HTERT RPE-1 (cell line): ENCODE results near the gene RNF40.

Experiments
- in situ Hi-C: fragments of 300-500 bp; cut with MboI; formaldehyde crosslinking; loops from 4 replicates; pipeline ENCODE4 v1.14.3; 2020; ENCODE audit warnings: low sequenced_read_pairs

The RNF40 gene

GRCh38 chr16:30761928-30762902, at the start of gene RNF40, which contains the start of gene CFAP119:
Gene RNF40 (plus strand): TSS chr16:30762322. CDS start chr16:30762546, 224 bp downstream.
Gene CFAP119 (minus strand): TSS chr16:30762062. CDS start chr16:30761748, 314 bp downstream.
- in situ Hi-C loops: no loop called here

- in situ Hi-C loops: no loop called here
Observed at GRCh38 chr16:30715750-30716445, 46.2 kb upstream of the RNF40 start.

DNA sequence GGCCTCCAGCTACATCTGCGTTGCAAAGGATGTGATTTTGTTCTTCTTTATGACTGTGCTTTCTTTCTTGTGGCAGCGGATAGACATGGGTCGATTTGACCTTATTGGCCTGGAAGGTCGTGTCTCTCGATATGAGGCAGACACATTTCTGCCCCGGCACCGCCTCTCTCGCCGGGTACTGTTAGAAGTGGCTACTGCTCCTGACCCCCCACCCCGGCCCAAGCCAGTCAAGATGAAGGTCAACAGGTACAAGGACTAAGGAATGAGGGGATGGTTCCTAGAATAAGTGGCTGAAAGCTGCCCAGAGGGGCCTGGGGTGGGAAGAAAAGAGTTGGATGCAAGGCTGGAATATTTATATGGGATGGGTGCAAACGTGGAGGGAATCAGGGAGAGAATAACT, 42.0 kb upstream of the RNF40 start:
- in situ Hi-C loops: no loop called here

GRCh38 chr16:30720694-30721093, 41.4 kb upstream of the RNF40 start:
- in situ Hi-C loops: no loop called here

DNA sequence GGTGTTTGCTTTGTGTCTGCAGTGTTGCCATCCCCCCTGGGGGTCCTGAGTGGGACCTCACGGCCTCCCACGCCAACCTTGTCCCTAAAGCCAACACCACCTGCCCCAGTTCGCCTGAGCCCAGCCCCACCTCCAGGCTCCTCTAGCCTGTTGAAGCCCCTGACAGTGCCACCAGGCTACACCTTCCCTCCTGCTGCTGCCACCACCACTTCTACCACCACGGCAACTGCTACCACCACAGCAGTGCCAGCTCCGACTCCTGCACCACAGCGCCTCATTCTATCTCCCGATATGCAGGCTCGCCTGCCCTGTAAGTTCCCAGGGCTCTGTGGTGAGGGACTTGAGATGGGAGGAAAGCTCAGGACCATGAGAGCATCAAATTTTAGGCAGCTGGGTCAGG, 41.0 kb upstream of the RNF40 start:
- in situ Hi-C loops: no loop called here

DNA sequence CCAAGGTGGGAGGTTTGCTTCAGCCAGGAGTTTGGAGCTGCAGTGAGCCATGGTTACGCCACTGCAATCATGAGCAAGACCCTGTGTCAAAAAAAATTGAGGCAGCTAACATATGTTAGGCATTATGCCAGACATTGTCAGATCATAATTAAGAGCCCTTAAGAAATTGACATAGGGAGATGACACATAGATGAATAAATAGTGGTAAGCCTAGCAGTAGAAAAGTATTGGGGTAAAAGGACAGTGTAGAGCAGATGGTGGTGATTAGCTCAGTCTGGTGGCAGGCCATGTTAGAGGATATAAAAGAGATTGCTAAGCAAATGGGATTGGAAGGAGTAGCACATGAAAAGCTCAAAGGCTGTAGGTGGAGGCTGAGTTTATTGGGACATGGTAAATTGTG, 40.5 kb upstream of the RNF40 start:
- in situ Hi-C loops: no loop called here

GRCh38 chr16:30722443-30722842, 39.7 kb upstream of the RNF40 start:
- in situ Hi-C loops: no loop called here

- in situ Hi-C loops: no loop called here
Observed at GRCh38 chr16:30722916-30723315, 39.2 kb upstream of the RNF40 start.

DNA sequence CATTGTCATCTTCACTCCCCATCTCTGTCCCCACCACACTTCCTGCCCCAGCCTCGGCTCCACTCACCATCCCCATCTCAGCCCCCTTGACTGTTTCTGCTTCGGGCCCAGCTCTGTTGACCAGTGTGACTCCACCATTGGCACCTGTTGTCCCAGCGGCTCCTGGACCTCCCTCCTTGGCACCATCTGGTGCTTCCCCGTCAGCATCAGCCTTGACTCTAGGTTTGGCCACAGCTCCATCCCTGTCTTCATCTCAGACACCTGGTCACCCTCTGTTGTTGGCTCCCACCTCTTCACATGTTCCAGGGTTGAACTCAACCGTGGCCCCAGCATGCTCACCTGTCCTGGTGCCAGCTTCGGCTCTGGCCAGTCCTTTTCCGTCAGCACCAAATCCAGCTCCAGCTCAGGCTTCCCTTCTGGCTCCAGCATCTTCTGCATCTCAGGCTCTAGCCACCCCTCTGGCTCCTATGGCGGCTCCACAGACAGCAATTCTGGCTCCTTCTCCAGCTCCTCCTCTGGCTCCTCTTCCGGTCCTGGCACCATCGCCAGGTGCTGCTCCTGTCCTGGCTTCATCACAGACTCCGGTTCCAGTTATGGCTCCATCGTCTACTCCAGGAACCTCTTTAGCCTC, 38.3 kb upstream of the RNF40 start:
- in situ Hi-C loops: no loop called here

DNA sequence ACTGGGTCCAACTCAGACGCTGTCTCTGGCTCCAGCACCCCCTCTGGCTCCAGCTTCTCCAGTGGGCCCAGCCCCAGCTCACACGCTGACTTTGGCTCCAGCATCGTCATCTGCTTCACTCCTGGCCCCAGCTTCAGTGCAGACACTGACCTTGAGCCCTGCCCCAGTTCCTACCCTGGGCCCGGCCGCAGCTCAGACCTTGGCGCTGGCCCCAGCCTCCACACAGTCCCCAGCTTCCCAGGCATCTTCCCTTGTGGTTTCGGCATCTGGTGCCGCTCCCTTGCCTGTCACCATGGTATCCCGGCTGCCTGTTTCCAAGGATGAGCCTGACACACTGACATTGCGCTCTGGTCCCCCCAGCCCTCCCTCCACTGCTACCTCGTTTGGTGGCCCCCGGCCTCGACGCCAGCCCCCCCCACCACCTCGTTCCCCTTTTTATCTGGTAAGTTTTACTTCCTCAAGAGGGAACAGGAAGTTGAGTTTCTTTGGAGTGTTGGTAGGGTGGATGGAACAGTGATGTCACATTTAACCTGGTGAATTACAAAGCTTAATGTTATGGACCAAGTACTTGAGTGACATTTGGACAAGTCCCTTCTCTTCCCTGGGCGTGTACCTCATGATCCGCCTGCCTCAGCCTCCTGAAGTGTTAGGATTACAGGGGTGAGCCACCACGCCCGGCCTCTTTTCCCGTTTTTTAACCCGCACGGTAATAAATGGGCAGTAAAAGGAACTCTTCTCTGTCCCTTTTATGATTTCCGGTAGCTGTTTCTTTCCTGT, 37.3 kb upstream of the RNF40 start:
- in situ Hi-C loops: no loop called here

- in situ Hi-C loops: no loop called here
Observed at GRCh38 chr16:30725418-30725792, 36.7 kb upstream of the RNF40 start.

- in situ Hi-C loops: no loop called here
Observed at GRCh38 chr16:30728321-30728720, 33.8 kb upstream of the RNF40 start.

DNA sequence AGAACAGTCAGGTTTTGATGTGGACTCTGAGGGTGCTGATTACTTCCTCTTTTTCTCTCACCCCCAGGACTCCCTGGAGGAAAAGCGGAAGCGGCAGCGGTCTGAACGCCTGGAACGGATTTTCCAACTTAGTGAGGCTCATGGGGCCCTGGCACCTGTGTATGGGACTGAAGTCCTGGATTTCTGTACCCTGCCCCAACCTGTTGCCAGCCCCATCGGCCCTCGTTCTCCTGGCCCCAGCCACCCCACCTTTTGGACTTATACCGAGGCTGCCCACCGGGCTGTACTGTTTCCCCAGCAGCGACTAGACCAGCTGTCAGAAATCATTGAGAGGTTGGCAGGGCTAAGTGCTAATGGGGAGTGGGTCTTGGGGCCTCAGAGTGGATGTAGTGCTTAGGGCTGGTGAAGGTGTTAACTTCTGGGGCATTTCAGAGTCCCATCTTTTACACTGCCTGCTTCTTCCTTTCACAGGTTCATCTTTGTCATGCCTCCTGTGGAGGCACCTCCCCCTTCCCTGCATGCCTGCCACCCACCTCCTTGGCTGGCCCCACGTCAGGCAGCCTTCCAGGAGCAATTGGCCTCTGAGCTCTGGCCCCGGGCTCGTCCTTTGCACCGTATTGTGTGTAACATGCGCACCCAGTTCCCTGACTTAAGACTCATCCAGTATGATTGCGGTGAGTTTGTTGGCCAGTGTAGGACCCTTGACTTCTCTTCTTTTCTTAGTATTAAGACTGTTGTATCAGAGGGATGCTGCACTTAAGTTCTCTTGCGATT, 33.0 kb upstream of the RNF40 start:
- in situ Hi-C loops: no loop called here

GRCh38 chr16:30731411-30731810, 30.7 kb upstream of the RNF40 start:
- in situ Hi-C loops: no loop called here

GRCh38 chr16:30736995-30737793, 24.9 kb upstream of the RNF40 start:
- in situ Hi-C loops: no loop called here

- in situ Hi-C loops: no loop called here
Observed at GRCh38 chr16:30737794-30738648, 24.1 kb upstream of the RNF40 start.

- in situ Hi-C loops: no loop called here
Observed at GRCh38 chr16:30738984-30739951, 22.9 kb upstream of the RNF40 start.
